Psoas muscle (tissue), 8 donors: ENCODE measurements around the gene CHD6. TPM values are rescaled to one million over a fixed set of nuclear protein-coding genes. Genes with fewer than 3 reads are reported as not detected.
A peak's percentile ranks its signal among the peaks of the same experiment; 100 is the strongest.

Experiments
- ATAC-seq, 4 donors: fragments of 200-7000 bp; cut with Tn5 transposase; one replicate each; pipeline ENCODE4 v1.9.1; 2020; ENCODE audit warnings: moderate library complexity in 3 of 4, mild to moderate bottlenecking in 2 of 4
- DNase-seq, 2 donors: peaks; one replicate each; pipeline ENCODE4 v3.0.0-alpha.2; 2020
- H3K27ac ChIP-seq: fragments of 200-600 bp; one replicate; pipeline ENCODE4 v1.8.0; 2022
- H3K27me3 ChIP-seq, 3 donors: fragments of 200-600 bp in 1 of 3; one replicate each; pipeline versions ENCODE4 v1.6.1 to v1.8.0; 2013 to 2022; ENCODE audit warnings: low read length in 2 of 3, mild to moderate bottlenecking in 2 of 3, moderate library complexity in 1 of 3; ENCODE audit not compliant: insufficient read depth in 3 of 3
- H3K36me3 ChIP-seq, 2 donors: fragments of 200-600 bp in 1 of 2; one replicate each; pipeline versions ENCODE4 v1.6.1 to v1.8.0; 2013 to 2022; ENCODE audit warnings: low read depth in 1 of 2, mild to moderate bottlenecking in 1 of 2, moderate library complexity in 1 of 2; ENCODE audit not compliant: insufficient read depth in 1 of 2
- H3K4me1 ChIP-seq: fragments of 200-600 bp; one replicate; pipeline ENCODE4 v1.8.0; 2022
- H3K4me3 ChIP-seq: fragments of 200-600 bp; one replicate; pipeline ENCODE4 v1.8.0; 2022; ENCODE audit warnings: mild to moderate bottlenecking
- H3K9me3 ChIP-seq: fragments of 200-600 bp; one replicate; pipeline ENCODE4 v1.8.0; 2022
- CTCF ChIP-seq: fragments of 200-600 bp; IDR thresholded peaks from one replicate; pipeline ENCODE4 v1.8.0; 2022; ENCODE audit warnings: antibody characterized with exemption
- WGBS, 3 donors: extraction: QIAGEN DNeasy Blood & Tissue Kit; methylation state at CpG; one replicate each; pipeline versions ENCODE4 v1.1.6 to v1.1.7; 2013; 5-methylcytosine and 5-hydroxymethylcytosine counted together
- intact Hi-C, 2 donors: fragments of 100-400 bp; cut with DNase I; formaldehyde crosslinking; loops; one replicate each; pipeline versions ENCODE4 v1.11.0 to v1.14.2; 2022
- polyA plus RNA-seq, 3 donors: library from polyadenylated mRNA; stranded (reverse); fragments of 200-250 nt; gene quantifications; one replicate each; pipeline ENCODE4 v1.2.3, GENCODE V29; 2013
- total RNA-seq, 4 donors: library from RNA; stranded (reverse); fragmentation: NEBNext Ultra II Directional in 2 of 4; extraction: Animal tissue kit (Norgen Biotek cat#: 25700) in 2 of 4; gene quantifications; one replicate each; pipeline versions ENCODE4 v1.2.1 to v1.2.4, GENCODE V29; 2021 to 2023
- donor health status: healthy with polysubstance abuse.
- donor health status: DM: no; HTN: no; CAD: no; lungs with moderate emphysema.
- donor health status: Bipolar disorder and iron deficiency.
- donor health status: healthy.
- donor health status: DM: yes; HTN: yes; CAD: no.
- donor health status: DM: no; HTN: no; CAD: no.
- donor health status: DM: no; HTN: no; CAD: no.
- donor health status: DM: yes; HTN: yes; CAD: no.

CHD6 gene
- total and polyA plus RNA-seq, 7 donors = 1.7 to 30.4 (median 17.2) TPM

DNA sequence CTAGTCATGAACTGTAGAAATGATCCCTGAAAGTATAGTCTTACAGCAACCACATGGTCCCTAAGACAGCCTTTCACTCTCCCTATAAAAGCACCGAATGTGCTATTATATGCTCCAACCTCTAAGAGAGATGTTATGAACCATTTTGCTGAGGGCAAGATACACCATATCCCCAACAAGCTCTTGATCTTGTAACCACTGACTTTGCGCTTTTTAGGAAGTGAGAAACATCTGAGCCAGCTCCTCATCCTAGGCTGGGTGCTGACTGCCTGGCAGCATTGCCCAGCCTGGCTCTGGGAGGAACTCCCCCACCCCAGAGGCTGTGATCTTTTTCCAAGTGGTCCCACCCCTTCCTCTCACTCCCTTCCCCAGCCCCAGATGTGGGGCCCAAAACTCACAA is 248.5 kb downstream of the CHD6 start:
- DNase-seq (no peak), ATAC-seq (no peak)
- H3K27me3 ChIP-seq = peaks cover 0 to 29% (median 14%) of the 10 kb centered on the region in 3 donors
- 79 to 86% (median 84%) methylated on average over 2 of the region's 2 CpGs for WGBS, 3 donors
- H3K27ac ChIP-seq = no peak overlapping the region
- H3K4me3 ChIP-seq = no peak overlapping the region
- H3K36me3 ChIP-seq = no peaks in the 10 kb centered on the region
- H3K9me3 ChIP-seq = no peaks in the 10 kb centered on the region
- intact Hi-C loops = no loop called here
- H3K4me1 ChIP-seq = no peaks in the 10 kb centered on the region
- no peak for TF ChIP-seq CTCF

DNA sequence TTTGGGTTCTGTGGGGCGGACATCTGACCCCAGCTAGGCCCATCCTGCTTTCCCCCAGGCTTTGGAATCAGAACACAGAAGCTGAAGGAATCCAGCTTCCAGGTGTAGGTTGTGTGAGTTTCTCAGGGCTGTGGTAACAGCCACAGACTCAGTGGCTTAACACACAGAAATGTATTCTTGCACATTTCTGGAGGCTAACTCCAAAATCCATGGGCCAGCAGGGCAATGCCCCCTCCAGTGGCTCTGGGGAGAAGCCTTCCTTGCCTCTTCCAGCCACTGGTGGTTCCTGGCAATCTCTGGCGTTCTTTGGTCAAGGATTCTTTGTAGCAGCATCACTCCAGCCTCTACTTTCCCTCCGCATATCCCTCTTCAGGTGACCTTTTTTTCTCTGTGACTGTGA is 250.2 kb downstream of the CHD6 start:
- Histone ChIP-seq H3K9me3 (no peaks in the 10 kb centered on the region), H3K4me1 (no peaks in the 10 kb centered on the region), H3K27ac (no peak overlapping the region), H3K27me3 (peaks cover 0 to 29% (median 14%) of the 10 kb centered on the region in 3 donors), H3K36me3 (no peaks in the 10 kb centered on the region), H3K4me3 (no peak overlapping the region)
- ATAC-seq = no peak
- no peak for DNase-seq
- WGBS, 3 donors = 87 to 95% (median 93%) methylated on average over 3 of the region's 3 CpGs
- intact Hi-C loops = no loop called here
- no peak for TF ChIP-seq CTCF

DNA sequence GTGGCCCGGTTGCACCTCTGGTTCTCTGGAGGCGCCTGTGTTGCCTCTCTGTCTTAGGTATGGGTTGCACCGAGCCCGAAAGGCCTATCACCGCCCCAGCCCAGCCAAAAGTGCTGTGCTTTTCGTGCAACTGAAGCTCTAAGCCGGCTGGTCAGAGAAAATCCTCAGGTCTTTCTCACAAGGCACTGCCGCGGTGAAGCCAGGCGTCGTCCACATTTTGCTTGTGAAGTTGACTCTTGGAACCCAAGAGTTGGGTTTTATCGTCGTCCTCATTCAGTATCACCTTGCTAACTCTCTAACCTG is 250.8 kb downstream of the CHD6 start:
- Histone ChIP-seq H3K4me1 (peaks cover 2% of the 10 kb centered on the region), H3K4me3 (no peak overlapping the region), H3K9me3 (no peaks in the 10 kb centered on the region), H3K36me3 (no peaks in the 10 kb centered on the region), H3K27ac (no peak overlapping the region), H3K27me3 (peaks cover 0 to 29% (median 14%) of the 10 kb centered on the region in 3 donors)
- intact Hi-C loops = no loop called here
- TF ChIP-seq CTCF = no peak
- 85 to 92% (median 90%) methylated on average over 13 of the region's 13 CpGs for WGBS, 3 donors
- ATAC-seq = no peak
- no peak for DNase-seq

- intact Hi-C loops = no loop called here
- ATAC-seq (no peak), DNase-seq (no peak)
- Histone ChIP-seq H3K9me3 (no peaks in the 10 kb centered on the region), H3K27me3 (peaks cover 0 to 29% (median 14%) of the 10 kb centered on the region in 3 donors), H3K27ac (no peak within 1 kb of the TSS), H3K36me3 (no peaks in the 10 kb centered on the region), H3K4me3 (peak within 1 kb of the TSS; percentile 53), H3K4me1 (peaks cover 5% of the 10 kb centered on the region)
- TF ChIP-seq CTCF = no peak
- 9 to 21% (median 20%) methylated on average over 36 to 93 of the region's 93 CpGs for WGBS, 3 donors
These were observed 251.4 kb downstream of the CHD6 start, which contains the start of gene EMILIN3 for GRCh38 chr20:41366546-41367392. Gene EMILIN3 (minus strand): TSS chr20:41366818. CDS start chr20:41366634, 184 bp downstream.
